Right lobe of liver (tissue), 6 donors: ENCODE data around the gene PLCB1. TPM values are rescaled to one million over a fixed set of nuclear protein-coding genes. Genes with fewer than 3 reads are reported as not detected.
"Not testable (repeated sequence)": the region's sequence is repeated elsewhere in the genome, so short reads cannot be mapped to it uniquely, and the experiment has no call there.

Experiments
- ATAC-seq, 4 donors: fragments of 200-7000 bp; cut with Tn5 transposase; one replicate each; pipeline ENCODE4 v1.9.1; 2020; ENCODE audit warnings: mild to moderate bottlenecking in 4 of 4, moderate library complexity in 4 of 4
- DNase-seq, 3 donors: peaks; one replicate each; pipeline ENCODE4 v3.0.0-alpha.2; 2020
- H3K27ac ChIP-seq, 3 donors: fragments of 200-600 bp; one replicate each; pipeline ENCODE4 v1.8.0; 2022
- H3K27me3 ChIP-seq, 2 donors: fragments of 200-600 bp; one replicate each; pipeline ENCODE4 v1.8.0; 2022
- H3K36me3 ChIP-seq, 4 donors: fragments of 200-600 bp; sonication (generic) in 1 of 4; one replicate each; pipeline versions ENCODE4 v1.5.1 to v1.8.0; 2017 to 2022; ENCODE audit warnings: control low read depth in 1 of 4
- H3K4me1 ChIP-seq, 4 donors: fragments of 200-600 bp; sonication (generic) in 1 of 4; one replicate each; pipeline versions ENCODE4 v1.5.1 to v1.8.0; 2017 to 2022; ENCODE audit warnings: control low read depth in 1 of 4
- H3K4me3 ChIP-seq, 3 donors: fragments of 200-600 bp; one replicate each; pipeline ENCODE4 v1.8.0; 2022
- H3K9me3 ChIP-seq, 4 donors: fragments of 200-600 bp; sonication (generic) in 1 of 4; one replicate each; pipeline versions ENCODE4 v1.5.1 to v1.8.0; 2017 to 2022; ENCODE audit warnings: control low read depth in 1 of 4
- POLR2A ChIP-seq: fragments of 450-650 bp; IDR thresholded peaks from one replicate; pipeline ENCODE4 v1.6.1; 2017; ENCODE audit warnings: antibody characterized with exemption, mild to moderate bottlenecking
- WGBS: methylation state at CpG from one replicate; pipeline ENCODE4 v1.1.6; 2018; ENCODE audit warnings: low coverage, low lambda C conversion rate; ENCODE audit not compliant: insufficient coverage; ENCODE audit errors: missing lambda C conversion rate; 5-methylcytosine and 5-hydroxymethylcytosine counted together
- intact Hi-C, 2 donors: fragments of 100-400 bp; cut with DNase I; formaldehyde crosslinking; loops; one replicate each; pipeline versions ENCODE4 v1.11.2 to v1.14.1; 2022
- total RNA-seq, 6 experiments: library from RNA; depleted of rRNA in 2 of 6; stranded (reverse); fragments of >200 nt in 2 of 6; fragmentation: NEBNext Ultra II Directional in 3 of 6; extraction: Animal tissue kit (Norgen Biotek cat#: 25700) in 3 of 6; gene quantifications; one replicate each; pipeline versions ENCODE4 v1.1.0 to v1.2.4, GENCODE V29; 2016 to 2023
- TF ChIP-seq, protein P1 (sequence below), 4 donors: fragments of 200-600 bp in 3 of 4; fragments of 450-650 bp in 1 of 4; IDR thresholded peaks; one replicate each; pipeline versions ENCODE4 v1.5.1 to v1.8.0; 2016 to 2022; ENCODE audit warnings: antibody characterized with exemption in 4 of 4, mild to moderate bottlenecking in 2 of 4
- donor health status: DM: no; HTN: yes; CAD: no.
- donor health status: DM: no; HTN: no; CAD: no.
- donor health status: DM: no; HTN: no; CAD: no.
- donor health status: DM: no; HTN: yes; CAD: no.
- donor health status: DM: no; HTN: yes; CAD: no.

Gene PLCB1
- total RNA-seq, 6 experiments from 2014 or later, result 5.0 to 9.9 (median 5.7) TPM

DNA sequence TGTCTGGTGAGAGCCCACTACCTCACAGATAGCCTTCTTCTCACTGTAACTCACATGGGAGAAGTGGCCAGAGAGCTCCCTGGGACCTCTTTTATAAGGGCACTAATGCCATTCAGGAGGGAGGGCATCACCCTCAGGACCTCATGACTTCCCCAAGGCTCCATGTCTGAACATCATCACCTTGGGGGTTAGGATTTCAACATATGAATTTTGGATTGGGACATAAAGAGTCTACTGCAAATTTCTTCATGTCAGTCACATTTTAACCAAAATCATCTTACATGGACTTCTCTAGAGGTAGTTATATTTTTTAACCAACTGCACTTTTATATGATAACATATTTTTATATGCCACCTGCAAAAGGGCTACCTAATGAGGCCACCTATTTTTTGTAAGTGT, 324.7 kb downstream of the PLCB1 start:
- Histone ChIP-seq H3K27ac (no peak overlapping the region), H3K36me3 (no peaks in the 10 kb centered on the region), H3K4me3 (no peak overlapping the region), H3K27me3 (no peaks in the 10 kb centered on the region), H3K9me3 (no peaks in the 10 kb centered on the region), H3K4me1 (no peaks in the 10 kb centered on the region)
- intact Hi-C loops, result no loop called here
- DNase-seq, result no peak
- TF ChIP-seq POLR2A, result no peak
- TF ChIP-seq, protein P1, sequence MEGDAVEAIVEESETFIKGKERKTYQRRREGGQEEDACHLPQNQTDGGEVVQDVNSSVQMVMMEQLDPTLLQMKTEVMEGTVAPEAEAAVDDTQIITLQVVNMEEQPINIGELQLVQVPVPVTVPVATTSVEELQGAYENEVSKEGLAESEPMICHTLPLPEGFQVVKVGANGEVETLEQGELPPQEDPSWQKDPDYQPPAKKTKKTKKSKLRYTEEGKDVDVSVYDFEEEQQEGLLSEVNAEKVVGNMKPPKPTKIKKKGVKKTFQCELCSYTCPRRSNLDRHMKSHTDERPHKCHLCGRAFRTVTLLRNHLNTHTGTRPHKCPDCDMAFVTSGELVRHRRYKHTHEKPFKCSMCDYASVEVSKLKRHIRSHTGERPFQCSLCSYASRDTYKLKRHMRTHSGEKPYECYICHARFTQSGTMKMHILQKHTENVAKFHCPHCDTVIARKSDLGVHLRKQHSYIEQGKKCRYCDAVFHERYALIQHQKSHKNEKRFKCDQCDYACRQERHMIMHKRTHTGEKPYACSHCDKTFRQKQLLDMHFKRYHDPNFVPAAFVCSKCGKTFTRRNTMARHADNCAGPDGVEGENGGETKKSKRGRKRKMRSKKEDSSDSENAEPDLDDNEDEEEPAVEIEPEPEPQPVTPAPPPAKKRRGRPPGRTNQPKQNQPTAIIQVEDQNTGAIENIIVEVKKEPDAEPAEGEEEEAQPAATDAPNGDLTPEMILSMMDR (IDR thresholded peaks at IDR 0.05), result no peak
- no peak for ATAC-seq

DNA sequence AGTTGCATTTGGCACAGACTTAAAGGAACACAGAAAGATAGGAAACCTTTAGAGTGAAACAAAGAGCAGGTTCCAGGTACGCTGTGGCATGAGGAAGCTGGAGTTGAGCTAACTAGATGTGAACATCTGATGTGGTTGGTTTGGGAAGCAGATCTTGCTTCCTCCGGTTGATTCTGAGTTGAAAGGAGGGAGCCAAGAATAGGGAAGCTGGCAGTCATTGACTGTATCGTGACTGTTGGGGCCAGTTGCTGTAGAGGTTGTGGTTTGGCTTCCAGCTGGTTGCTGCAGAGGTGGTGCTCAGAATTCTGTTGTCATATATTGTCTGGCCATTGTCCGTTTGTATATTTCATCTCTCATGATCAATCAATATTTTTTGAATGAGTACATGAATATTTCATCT, 325.9 kb downstream of the PLCB1 start:
- Histone ChIP-seq H3K27ac (no peak overlapping the region), H3K9me3 (no peaks in the 10 kb centered on the region), H3K27me3 (no peaks in the 10 kb centered on the region), H3K36me3 (no peaks in the 10 kb centered on the region), H3K4me1 (no peaks in the 10 kb centered on the region), H3K4me3 (no peak overlapping the region)
- ATAC-seq (peak in 2 of 4 donors; percentile 18 to 22), DNase-seq (no peak)
- 40% methylated on average over 3 of the region's 4 CpGs for WGBS
- intact Hi-C loops, result no loop called here
- TF ChIP-seq POLR2A, result no peak
- TF ChIP-seq, protein P1 (IDR thresholded peaks at IDR 0.05), result no peak

DNA sequence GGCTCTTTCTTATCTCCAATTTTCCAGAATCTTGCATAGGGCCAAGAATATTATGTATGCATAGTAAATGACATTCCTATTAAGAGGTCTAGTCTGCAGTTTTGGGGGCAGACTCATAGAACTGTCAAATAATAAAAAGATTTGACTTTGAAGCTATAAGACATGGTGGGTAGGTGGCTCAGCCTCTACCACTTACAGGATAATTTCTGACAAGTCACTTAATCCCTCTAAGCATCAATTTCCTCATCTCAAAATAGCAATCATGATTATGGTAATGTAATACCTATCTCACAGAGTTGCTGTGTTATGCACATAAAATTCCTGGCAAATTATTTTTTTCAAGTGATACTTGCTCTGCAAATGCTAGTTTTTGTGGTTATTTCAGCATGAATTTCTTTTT, 329.1 kb downstream of the PLCB1 start:
- Histone ChIP-seq H3K4me1 (no peaks in the 10 kb centered on the region), H3K9me3 (no peaks in the 10 kb centered on the region), H3K36me3 (no peaks in the 10 kb centered on the region), H3K4me3 (no peak overlapping the region), H3K27ac (no peak overlapping the region), H3K27me3 (no peaks in the 10 kb centered on the region)
- DNase-seq, result no peak
- TF ChIP-seq, protein P1 (IDR thresholded peaks at IDR 0.05), result no peak
- no peak for TF ChIP-seq POLR2A
- ATAC-seq, result no peak
- intact Hi-C loops, result no loop called here

DNA sequence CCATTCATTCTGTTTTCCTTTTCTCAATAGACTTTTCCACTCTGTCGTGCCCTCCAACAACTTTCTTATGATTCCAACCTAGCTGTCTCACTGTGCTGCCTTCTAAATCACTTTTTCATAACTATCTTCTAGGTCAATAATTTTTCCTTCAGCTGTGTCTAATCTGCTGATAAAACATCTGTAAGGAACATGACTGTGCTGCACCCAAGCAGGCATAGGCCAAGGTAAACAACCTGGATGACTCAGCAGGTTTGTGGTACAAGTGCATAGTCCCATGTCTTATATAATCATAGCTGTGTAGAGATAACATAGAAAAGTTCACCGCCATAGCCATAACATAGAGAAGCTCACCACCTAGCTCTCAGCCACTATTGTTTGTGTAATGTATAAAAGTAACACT, 332.3 kb downstream of the PLCB1 start:
- ATAC-seq (peak in 3 of 4 donors; percentile 29 to 53 (median 35)), DNase-seq (no peak)
- H3K27ac ChIP-seq, result no peak overlapping the region
- no peak overlapping the region for H3K4me3 ChIP-seq
- intact Hi-C loops, result no loop called here
- H3K27me3 ChIP-seq, result no peaks in the 10 kb centered on the region
- no peaks in the 10 kb centered on the region for H3K4me1 ChIP-seq
- no peaks in the 10 kb centered on the region for H3K9me3 ChIP-seq
- TF ChIP-seq, protein P1 (IDR thresholded peaks at IDR 0.05), result no peak
- no peak for TF ChIP-seq POLR2A
- WGBS, result 85% methylated on average over 2 of the region's 2 CpGs
- no peaks in the 10 kb centered on the region for H3K36me3 ChIP-seq

DNA sequence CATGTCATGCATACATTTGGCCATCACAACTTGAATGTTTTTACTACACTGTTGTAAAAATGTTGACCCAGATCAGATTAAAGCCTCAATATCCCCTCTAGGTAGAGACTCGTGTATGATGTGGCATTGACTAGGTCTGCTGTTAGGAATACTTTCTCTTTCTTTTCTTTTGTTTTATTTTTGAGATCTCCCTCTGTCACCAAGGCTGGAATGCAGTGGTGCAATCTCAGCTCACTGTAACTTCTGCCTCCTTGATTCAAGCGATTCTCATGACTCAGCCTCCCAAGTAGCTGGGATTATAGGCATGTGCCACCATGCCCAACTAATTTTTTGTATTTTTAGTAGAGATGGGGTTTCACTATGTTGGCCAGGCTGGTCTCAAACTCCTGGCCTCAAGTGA, 334.7 kb downstream of the PLCB1 start:
- WGBS, result 53% methylated on average over 1 of the region's 2 CpGs
- ATAC-seq, intact Hi-C loops, H3K4me3 ChIP-seq, H3K36me3 ChIP-seq, H3K9me3 ChIP-seq, H3K27ac ChIP-seq, DNase-seq, H3K4me1 ChIP-seq, H3K27me3 ChIP-seq: not testable (repeated sequence)
